GM21619 (cell line): ENCODE measurements around the gene TMEM132D.

Source experiments
- ATAC-seq: cut with Tn5 transposase; IDR thresholded peaks from one replicate; pipeline ENCODE4 v1.9.1; 2021; ENCODE audit not compliant: unreplicated experiment

Gene TMEM132D

DNA sequence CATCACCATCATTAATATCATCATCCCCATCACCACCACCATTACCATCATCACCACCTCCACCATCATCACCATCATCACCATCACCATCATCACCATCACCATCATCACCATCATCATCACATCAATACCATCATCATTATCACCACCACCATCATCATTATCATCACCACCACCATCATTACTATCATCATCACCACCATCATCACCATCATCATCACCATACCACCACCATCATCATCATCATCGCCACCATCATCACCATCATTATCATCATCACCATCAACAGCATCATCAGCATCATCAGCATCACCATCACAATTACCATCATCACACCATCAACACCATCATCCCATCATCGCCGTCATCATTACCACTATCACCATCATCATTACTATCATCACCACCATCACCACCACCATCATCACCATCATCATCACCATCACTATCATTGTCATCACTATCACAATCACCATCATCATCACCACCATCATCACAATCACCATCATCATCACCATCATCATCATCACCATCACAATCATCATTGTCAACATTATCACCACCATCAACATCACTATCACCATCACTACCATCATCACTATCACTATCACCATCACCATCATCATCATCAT, 767.0 kb downstream of the TMEM132D start:
- no peak for ATAC-seq

DNA sequence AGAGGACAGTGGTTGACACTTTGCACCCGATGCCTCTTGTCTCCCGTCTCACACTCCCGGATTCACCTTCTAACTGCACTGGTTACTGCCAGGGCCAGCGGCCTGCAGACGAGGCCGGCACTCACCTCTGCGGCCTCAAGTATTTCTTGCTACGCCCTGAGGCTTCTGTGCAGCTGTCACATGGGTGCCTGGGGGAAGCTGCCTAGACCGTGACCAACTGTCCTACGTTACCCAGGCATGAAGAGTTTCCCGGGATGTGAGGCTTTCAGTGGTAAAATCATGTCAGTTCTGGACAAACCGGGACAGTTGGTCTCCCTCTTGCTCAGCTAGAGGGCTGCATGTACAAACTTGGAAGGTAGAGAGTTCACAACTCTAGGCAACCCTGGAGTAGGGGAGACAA, 776.1 kb downstream of the TMEM132D start:
- ATAC-seq: no peak

DNA sequence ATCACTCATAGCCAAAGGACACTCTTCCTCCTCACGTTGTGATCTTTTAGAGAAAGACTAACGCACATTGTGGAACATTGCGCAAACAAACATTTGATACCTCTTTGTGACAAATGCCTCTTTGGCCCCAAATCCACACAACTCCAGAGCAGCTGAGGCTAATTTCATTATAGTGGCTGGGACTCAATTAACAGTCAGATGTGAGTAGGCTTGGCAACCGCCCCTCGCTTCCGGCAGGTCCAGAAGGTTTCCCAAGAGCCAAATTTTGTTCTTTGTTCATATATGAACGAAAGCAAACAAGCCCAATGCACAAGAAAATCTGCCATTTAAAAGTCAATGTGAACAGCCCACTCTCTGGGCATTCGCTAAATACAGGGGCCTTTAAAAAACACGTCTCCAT, 776.6 kb downstream of the TMEM132D start:
- no peak for ATAC-seq

DNA sequence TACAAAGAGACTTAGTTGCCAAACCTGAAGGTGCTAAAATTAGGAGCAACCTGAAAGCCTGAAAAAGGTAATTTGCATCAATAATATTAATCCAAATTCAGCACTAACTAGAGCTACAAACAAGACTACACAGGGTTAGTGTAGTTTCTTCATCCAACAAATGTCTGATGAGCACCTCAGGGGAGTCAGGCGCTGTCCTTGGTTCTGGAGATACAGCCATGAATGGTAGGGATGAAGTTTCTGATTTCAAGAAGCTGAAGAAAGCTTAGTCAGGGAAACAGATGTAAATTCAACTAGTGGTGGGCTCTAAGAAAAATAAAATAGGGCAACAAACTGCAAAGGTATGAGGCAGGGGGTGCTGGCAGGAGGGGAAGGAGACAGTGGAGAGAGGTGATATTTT, 784.3 kb downstream of the TMEM132D start:
- no peak for ATAC-seq

DNA sequence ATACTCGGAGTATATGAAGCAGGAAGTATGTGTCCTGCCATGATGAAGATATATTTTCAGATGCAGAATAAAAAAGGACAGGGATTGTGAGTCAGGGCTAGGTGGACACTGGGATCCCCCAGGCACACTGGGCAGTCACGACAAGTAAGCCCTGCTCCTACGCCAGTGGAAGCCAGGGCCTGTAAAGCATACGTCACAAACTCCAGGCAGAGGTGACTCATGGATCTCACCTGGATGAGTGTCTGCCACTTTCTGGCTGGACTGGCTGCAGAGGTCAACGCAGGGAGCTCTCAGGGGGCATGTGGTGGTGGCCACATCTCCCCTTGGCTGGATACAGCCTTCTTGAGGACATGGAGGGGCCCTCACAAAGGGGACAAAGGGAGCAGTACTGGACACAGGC, 788.3 kb downstream of the TMEM132D start:
- ATAC-seq: no peak

DNA sequence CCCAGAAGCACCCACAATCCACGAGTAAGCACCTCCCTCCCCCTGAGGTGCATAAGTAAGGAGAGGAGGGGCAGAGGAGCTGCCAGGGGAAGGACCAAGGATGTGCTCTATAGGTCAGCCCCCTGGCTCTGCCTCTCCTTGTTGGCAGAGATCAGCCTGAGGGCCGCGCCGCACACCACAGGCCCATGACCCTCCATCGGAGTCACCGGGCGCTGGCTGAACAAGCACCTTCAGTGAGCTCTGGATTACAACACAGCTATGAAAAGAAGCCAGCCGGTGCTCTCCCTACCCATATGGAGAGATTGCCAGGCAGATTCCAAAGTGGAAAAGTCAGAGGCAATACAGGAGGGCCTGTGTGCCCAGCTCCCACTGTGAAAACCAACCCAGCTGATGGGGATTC, 793.2 kb downstream of the TMEM132D start:
- ATAC-seq: no peak

DNA sequence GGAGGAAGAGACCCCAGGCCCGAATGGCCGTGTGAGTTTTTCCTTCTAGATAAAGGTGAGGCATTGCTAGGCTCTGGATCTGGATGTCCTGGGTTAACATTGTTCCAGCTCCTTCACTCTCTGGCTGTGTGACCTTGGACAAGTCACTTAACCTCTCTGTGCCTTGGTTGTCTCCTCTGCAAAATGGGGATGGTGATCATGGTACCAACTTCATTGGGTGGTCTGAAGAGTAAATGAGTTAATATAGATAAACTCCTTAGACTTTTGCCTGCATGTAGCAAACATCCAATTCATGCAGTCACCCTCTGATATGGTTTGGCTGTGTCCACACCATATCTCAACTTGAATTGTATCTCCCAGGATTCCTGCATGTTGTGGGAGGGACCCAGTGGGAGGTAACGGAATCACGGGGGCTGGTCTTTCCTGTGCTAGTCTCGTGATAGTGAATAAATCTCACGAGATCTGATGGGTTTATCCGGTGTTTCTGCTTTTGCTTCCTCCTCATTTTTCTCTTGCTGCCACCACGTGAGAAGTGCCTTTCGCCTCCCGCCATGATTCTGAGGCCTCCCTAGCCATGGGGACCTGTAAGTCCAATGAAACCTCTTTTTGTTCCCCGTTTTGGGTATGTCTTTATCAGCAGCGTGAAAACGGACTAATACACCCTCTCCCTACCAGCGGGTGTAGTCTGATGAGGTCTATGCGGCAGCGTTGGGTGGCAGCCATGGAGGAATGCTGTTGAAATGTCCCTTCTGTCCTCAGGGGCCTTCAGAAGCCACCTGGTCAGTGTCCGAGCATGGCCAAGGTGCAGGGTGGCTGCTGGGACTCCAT, 794.4 kb downstream of the TMEM132D start:
- no peak for ATAC-seq

DNA sequence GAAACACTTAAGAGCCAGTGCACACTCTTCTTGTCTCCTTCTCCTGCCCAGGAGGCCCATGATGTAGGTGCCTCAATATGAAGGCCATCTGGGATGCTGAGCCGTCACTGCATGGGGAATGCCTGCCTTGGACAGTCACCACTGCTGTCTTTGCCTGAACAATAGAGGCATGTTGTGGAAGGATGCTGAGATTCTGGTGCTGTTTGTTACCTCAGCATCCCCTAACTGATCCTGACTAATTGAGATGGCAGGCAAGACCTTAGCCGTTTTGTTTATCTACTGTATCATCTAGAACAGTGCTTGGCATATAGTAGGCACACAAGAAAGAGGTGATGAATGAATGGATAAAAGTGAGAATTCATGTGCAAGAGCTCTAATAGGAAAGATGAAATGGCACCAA, 797.1 kb downstream of the TMEM132D start:
- no peak for ATAC-seq

DNA sequence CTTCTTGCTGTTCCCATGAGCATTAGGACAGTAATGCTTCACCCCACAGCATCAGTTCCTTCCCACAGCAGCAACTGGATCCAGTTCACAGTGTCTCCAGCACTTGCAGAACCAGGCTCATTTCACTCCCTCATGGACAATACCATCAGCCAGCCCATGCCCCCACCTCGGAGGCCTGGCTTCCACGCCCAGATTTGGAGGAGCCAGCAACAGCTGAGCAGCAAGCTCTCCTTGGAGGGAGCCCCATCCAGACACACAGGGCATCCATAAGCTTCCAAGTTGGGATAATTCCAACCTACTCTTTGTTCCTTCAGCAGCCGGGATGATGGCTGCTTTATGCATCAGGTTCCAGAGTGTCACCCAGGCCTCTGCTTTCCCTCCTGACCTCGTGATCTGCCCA, 800.6 kb downstream of the TMEM132D start:
- no peak for ATAC-seq

DNA sequence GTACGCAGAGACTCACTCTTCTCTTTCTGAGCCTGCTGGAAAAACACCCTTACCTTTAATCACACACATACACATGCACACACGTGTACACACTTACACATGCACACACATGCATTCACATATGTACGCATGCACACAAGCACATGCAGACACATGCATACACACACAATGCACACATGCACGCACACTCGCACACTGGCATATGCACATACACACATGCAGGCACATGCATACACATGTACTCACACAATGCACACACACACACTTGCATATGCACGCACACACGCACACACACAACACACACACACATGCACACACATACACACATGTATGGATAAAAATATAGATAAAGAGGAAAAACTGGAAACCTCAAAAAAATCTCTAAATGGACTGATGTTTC, 801.6 kb downstream of the TMEM132D start:
- ATAC-seq: no peak

DNA sequence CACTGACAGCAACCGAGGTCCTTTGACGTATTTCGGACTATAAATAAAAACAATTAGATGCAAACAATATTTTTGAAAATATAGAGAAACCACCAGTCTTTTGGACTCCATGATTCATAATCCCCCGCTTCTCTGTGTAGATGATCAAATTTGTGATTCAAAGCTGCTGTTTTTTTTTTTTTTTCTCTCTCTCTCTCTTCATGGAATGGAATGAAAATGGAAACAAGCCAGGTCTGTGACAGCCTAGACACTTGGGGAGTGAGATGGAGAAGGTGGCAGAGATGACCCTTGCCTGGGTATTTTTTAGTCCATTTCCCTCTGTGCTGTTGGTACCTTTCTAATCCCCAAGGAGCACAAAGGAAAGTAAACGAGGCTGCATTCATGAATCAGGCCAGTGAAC, 802.0 kb downstream of the TMEM132D start:
- ATAC-seq: no peak

DNA sequence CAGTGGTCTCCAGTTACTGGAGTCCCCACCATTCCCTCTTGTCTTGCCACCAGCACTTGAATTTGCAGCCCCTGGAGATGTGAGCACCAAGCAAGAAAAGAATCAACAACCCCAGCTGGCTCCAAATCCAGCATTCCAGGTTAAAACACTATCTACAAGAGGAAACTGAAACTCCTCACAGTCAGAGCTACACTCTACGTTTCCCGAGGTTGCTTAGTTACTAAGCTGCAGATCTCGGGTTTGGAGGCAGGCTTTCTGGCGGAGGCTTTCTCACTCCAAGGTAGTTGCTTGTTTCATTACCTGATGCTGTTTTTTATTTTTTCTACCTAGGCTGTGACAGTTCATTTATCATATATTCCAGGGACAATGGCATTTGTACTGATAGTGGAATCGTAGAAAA, 802.4 kb downstream of the TMEM132D start:
- ATAC-seq: no peak

DNA sequence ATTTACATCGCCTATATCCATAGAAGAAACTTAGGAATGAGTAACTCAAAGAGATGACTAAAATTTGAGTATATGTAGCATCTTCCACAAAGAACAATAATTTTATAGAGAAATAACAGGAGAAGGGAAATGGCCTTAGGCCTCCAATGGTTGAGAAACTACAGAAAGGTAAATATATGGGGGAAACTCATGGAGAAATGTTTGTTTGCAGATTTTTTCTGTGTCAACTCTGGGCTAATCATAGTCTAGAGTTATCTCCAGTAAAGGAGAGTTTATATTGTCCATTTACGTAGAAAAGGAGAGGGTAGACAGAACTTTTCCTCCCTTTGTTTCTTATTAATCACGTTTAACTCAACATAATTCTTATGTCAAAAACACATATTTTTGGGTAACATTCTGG, 806.4 kb downstream of the TMEM132D start:
- ATAC-seq: no peak

DNA sequence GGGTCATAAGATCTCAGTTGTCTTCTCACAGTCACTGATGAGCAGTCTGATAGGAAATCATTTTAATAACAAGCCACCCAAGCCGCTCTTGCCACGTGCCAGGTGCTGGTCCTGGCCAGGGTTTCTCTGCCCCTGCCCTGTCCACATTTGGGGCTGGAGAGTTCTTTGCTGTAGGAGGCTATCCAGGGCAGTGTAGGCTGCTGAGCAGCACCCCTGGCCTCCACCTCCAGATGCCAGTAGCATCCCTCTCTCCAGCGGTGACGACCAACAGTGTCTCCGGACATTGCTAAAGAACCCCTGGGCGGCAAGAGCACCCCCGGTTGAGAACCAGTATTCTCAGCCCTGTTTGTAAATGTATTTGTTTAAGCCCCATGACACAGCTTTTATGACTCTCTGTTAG, 806.9 kb downstream of the TMEM132D start:
- no peak for ATAC-seq

DNA sequence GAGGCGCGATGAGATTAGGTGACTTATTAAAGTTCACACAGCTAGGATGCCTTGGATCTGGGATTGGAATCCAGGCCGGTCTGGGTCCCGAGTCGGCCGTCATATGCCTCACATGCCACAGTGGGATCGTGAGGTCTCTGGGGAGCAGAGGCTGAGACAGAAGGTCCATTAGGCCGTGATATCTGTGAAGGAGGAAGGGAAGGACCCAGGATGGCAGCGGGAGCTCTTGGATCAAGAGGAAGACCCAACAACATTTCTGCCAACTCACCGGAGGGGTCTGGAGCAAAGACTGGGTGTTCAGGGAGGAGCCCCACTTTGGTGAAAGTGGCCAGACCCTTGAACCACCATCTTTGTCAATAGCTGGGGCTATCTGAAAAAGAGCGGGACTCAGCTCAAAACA, 807.6 kb downstream of the TMEM132D start:
- ATAC-seq: no peak

DNA sequence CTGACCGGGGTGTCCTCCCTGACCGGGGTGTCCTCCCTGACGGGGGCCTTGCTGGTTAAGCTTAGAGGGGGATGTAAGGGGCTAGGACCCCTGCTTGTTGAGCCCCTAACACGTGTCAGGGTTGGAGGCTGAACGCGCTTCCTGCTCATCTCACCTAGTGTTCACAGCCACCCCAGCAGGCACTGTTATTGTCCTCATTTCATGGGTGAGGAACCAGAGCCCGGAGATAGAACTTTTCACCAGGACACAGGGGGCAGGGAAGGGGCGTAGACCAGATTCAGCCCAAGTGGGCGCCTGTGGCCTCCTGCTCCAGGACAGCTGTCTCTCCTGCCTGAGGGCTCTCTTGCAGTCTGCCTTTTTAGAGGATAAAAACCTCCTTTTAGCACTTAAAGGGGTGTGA, 814.2 kb downstream of the TMEM132D start:
- ATAC-seq: no peak

DNA sequence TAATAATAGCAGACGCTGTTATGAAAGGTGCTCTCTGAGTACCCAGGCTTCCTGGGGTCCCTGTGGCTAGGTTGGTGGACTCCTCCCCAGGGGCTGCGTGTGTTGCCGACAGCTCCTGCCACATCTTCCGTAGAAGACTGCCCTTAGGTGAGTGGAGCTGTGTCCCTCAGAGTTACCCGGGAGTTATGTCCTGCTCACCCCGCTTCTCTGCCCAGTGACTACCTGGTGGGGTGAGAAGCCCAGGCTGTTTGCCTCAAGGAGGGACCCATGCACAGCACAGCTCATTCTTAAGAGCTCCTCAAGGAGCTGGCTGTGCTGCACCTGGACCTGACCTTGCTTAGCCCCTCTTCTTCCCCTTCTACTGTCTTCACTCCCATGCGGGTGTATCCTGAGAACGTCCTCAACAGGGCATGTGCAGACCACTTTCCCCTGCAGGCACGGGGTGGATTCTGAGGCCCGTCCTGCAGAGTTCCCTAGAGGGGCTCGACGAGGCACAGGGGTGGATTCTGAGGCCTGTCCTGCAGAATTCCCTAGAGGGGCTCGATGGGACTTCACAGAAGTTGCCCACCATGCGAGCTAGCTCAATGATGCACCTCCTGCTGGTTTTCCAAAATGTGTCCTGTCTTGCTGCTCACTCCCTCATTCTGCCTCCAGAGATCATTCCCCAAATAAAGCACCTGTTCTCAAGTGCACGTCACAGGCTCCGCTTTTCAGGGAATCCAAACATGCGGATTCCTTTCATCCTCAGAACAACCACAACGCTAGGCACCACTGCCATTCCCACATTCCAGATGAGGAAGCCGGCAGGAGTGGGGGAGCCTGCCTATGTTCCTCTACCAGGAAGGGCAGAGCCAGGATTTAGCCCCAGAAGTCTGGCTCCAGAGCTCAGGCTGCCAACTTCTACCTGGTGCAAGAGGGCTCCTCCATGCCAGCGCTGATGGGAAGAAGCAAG, 818.7 kb downstream of the TMEM132D start:
- ATAC-seq: no peak

DNA sequence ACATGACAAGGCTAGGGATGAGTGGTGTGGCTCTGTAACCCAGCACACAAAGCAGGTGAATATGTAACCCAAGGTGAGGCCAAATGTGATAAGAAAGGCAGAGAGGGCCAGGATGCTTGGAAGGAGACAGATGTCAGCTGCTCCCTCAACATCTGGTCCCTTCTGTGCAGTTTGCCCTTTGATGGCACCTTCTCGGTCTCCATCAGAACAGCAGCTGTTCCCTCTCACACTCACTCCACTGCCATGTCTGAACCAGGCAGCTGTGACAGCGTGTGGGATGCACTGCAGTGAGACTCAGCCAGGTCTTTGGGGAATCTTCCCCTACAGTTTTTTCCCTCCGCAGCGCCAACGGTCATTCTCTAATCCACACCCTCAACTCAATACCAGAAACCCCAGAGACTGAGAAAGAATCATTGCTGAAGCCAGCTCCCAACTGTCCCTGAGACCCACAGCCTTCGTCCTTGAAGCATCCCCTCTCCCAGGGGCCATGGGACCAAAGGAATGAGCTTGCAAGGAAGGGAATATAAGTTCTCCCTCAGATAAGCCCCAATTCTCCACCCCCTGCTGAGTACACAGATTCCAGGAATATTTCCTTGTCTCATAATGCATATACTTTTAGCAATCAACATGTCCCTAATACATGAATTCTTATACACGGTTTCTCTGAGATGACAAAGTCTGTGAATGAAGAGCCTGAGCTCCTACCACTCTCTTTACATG, 820.5 kb downstream of the TMEM132D start:
- ATAC-seq: no peak

DNA sequence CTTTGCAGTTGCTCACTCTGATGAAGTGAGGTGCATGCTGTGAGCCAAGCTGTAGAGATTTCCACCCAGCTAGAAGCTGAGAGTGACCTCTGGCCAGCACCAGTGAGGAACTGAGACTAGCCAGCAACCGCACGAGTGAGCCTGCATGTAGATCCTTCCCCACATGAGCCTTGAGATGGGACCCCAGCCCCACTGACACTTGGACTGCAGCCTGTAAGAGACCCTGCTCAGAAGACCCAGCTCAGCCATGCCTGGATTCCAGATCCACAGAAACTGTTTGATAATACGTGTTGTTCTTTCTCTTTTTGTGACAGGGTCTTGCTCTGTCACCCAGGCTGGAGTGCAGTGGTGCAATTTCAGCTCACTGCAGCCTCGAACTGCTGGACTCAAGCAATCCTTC, 821.4 kb downstream of the TMEM132D start:
- no peak for ATAC-seq

DNA sequence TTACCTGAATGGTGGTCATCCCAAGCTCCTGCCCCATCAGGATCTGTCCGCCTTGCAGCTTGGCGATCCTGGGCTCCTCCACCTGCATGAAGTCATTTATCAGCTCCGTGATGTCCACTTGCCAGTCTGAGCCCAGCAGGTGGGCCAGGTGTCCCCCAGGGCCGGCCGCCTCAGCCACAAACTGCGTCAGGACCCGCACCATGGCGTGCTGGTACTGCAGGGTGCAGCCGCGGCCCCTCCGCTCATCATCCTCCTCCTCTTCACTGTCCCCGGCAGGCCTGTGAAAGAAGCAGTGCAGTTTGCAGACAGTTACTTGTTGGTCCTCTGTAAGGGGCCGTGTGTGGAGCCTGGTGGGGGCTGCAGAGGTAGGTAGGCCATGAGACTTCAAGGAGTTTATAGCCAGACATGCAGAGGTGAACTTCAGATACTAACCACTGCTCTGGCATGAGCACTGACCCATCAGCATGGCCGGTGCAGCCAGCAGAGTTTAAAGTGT, 822.0 kb downstream of the TMEM132D start:
- ATAC-seq: no peak

DNA sequence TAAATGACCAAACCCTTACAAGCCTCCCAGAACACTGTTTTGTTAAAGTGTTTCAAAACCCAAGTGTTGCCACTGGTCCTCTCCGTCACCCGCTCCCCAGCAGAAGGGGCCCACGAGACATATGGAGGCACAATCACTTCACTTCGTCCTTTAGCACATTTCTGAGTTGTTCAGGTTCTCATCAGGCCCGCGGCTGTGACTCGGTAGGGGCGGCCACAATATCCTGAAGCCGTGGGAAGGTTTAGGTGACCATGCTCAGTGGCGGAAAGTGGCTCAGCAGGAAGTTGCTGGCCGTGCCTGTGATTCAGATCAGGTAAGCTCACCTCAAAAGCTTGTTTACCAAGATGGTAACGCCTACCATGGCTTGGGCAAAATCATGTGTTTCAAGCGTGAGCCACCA, 823.0 kb downstream of the TMEM132D start:
- ATAC-seq: no peak
